Hepatocyte (in vitro differentiated cells): ENCODE data around the gene NCOA7. TPM values are rescaled to one million over a fixed set of nuclear protein-coding genes. Genes with fewer than 3 reads are reported as not detected.

Experiments used
- DNase-seq: peaks from one replicate; pipeline ENCODE4 v3.0.0-alpha.2; 2016; ENCODE audit warnings: low spot score
- H2AFZ ChIP-seq: fragments of 200-600 bp; sonication (generic); 2 replicates; pipeline ENCODE4 v1.6.0; 2016; ENCODE audit warnings: antibody characterized with exemption, mild to moderate bottlenecking
- H3K27ac ChIP-seq: fragments of 200-600 bp; sonication (generic); 2 replicates; pipeline ENCODE4 v1.5.1; 2016; ENCODE audit warnings: mild to moderate bottlenecking
- H3K27me3 ChIP-seq: fragments of 200-600 bp; sonication (generic); 2 replicates; pipeline ENCODE4 v1.6.1; 2016
- H3K36me3 ChIP-seq: fragments of 200-600 bp; sonication (generic); replicated peaks from 2 replicates; pipeline ENCODE4 v1.5.1; 2016; ENCODE audit warnings: low read depth; ENCODE audit not compliant: insufficient read depth
- H3K4me1 ChIP-seq: fragments of 200-600 bp; sonication (generic); 2 replicates; pipeline ENCODE4 v1.5.1; 2016; ENCODE audit warnings: mild to moderate bottlenecking, moderate library complexity; ENCODE audit not compliant: insufficient read depth
- H3K4me2 ChIP-seq: fragments of 200-600 bp; sonication (generic); 2 replicates; pipeline ENCODE4 v1.6.0; 2016
- H3K4me3 ChIP-seq: fragments of 200-600 bp; sonication (generic); 2 replicates; pipeline ENCODE4 v1.5.1; 2016; ENCODE audit warnings: mild to moderate bottlenecking
- H3K79me2 ChIP-seq: fragments of 200-600 bp; sonication (generic); 2 replicates; pipeline ENCODE4 v1.6.0; 2017; ENCODE audit warnings: mild to moderate bottlenecking
- H3K9me2 ChIP-seq: fragments of 200-600 bp; sonication (generic); replicated peaks from 2 replicates; pipeline ENCODE4 v1.6.0; 2017; ENCODE audit warnings: mild to moderate bottlenecking; ENCODE audit not compliant: insufficient read depth
- H3K9me3 ChIP-seq: fragments of 200-600 bp; sonication (generic); 2 replicates; pipeline ENCODE4 v1.5.1; 2016; ENCODE audit warnings: low read depth, mild to moderate bottlenecking
- H4K20me1 ChIP-seq: fragments of 200-600 bp; sonication (generic); 2 replicates; pipeline ENCODE4 v1.6.0; 2016; ENCODE audit warnings: mild to moderate bottlenecking; ENCODE audit not compliant: insufficient read depth, poor library complexity, severe bottlenecking
- CTCF ChIP-seq: fragments of 200-600 bp; sonication (generic); IDR thresholded peaks from 2 replicates; pipeline ENCODE4 v1.5.1; 2016; ENCODE audit warnings: antibody characterized with exemption, mild to moderate bottlenecking; ENCODE audit not compliant: poor library complexity
- EZH2 ChIP-seq: fragments of 200-600 bp; sonication (generic); IDR thresholded peaks from 2 replicates; pipeline ENCODE4 v1.6.1; 2016; ENCODE audit warnings: antibody characterized with exemption, mild to moderate bottlenecking, borderline replicate concordance
- EZH2phosphoT487 ChIP-seq: fragments of 200-600 bp; sonication (generic); IDR thresholded peaks from one replicate; pipeline ENCODE4 v1.6.1; 2018; ENCODE audit warnings: antibody characterized with exemption, mild to moderate bottlenecking, low read depth, moderate library complexity; ENCODE audit not compliant: unreplicated experiment, severe bottlenecking
- WGBS: methylation state at CpG from one replicate; pipeline ENCODE4 v1.1.6; 2016; ENCODE audit warnings: low lambda C conversion rate; ENCODE audit errors: missing lambda C conversion rate; 5-methylcytosine and 5-hydroxymethylcytosine counted together
- polyA plus RNA-seq: library from polyadenylated mRNA; unstranded; fragments of >200 nt; fragmentation: Nextera tagmentation; extraction: Ambion mirVana; gene quantifications from 2 replicates; pipeline ENCODE4 v1.2.1, GENCODE V29; 2016
- total RNA-seq: library from RNA; depleted of rRNA; stranded (reverse); fragments of >200 nt; gene quantifications from 2 replicates; pipeline ENCODE4 v1.2.3, GENCODE V29; 2014

The NCOA7 gene
- total and polyA plus RNA-seq, 2 experiments from 2014 or later = 17.3 to 42.0 TPM

GRCh38 chr6:125746731-125747588, 43.8 kb upstream of the NCOA7 start:
- Histone ChIP-seq H3K27ac (no peak overlapping the region), H3K79me2 (no peaks in the 10 kb centered on the region), H3K36me3 (no peaks in the 10 kb centered on the region), H2AFZ (peak overlapping the region; percentile 77), H3K4me3 (peak overlapping the region; percentile 85), H3K9me2 (no peaks in the 10 kb centered on the region), H3K9me3 (no peaks in the 10 kb centered on the region), H3K4me2 (peak overlapping the region; percentile 98), H3K4me1 (peaks cover 11% of the 10 kb centered on the region), H4K20me1 (no peaks in the 10 kb centered on the region), H3K27me3 (peaks cover 84% of the 10 kb centered on the region)
- 2% methylated on average over 32 of the region's 32 CpGs for WGBS
- TF ChIP-seq EZH2 (no peak), EZH2phosphoT487 (no peak), CTCF (peak; percentile 3)
- peak; percentile 62 for DNase-seq

- Histone ChIP-seq H3K4me3 (peak overlapping the region; percentile 85), H2AFZ (peak overlapping the region; percentile 77), H3K36me3 (no peaks in the 10 kb centered on the region), H4K20me1 (no peaks in the 10 kb centered on the region), H3K27me3 (peaks cover 86% of the 10 kb centered on the region), H3K27ac (no peak overlapping the region), H3K4me2 (peak overlapping the region; percentile 98), H3K9me2 (no peaks in the 10 kb centered on the region), H3K4me1 (peaks cover 11% of the 10 kb centered on the region), H3K79me2 (no peaks in the 10 kb centered on the region), H3K9me3 (no peaks in the 10 kb centered on the region)
- under 1% methylated on average over 60 of the region's 76 CpGs for WGBS
- peak; percentile 48 for DNase-seq
- peak; percentile 54 for TF ChIP-seq EZH2phosphoT487
- TF ChIP-seq CTCF = no peak
- TF ChIP-seq EZH2 = peak; percentile 79
Observed at GRCh38 chr6:125747589-125748405, 43.0 kb upstream of the NCOA7 start.

GRCh38 chr6:125748406-125749172, 42.2 kb upstream of the NCOA7 start:
- H3K4me2 ChIP-seq = peak overlapping the region; percentile 98
- H3K9me3 ChIP-seq = no peaks in the 10 kb centered on the region
- peak overlapping the region; percentile 85 for H3K4me3 ChIP-seq
- no peaks in the 10 kb centered on the region for H3K36me3 ChIP-seq
- under 1% methylated on average over 42 of the region's 42 CpGs for whole genome bisulfite sequencing
- TF ChIP-seq CTCF (no peak), EZH2phosphoT487 (no peak), EZH2 (no peak)
- H3K9me2 ChIP-seq = no peaks in the 10 kb centered on the region
- no peaks in the 10 kb centered on the region for H4K20me1 ChIP-seq
- H3K27ac ChIP-seq = no peak overlapping the region
- peak overlapping the region; percentile 77 for H2AFZ ChIP-seq
- peaks cover 81% of the 10 kb centered on the region for H3K27me3 ChIP-seq
- no peak for DNase-seq
- H3K4me1 ChIP-seq = peaks cover 11% of the 10 kb centered on the region
- no peaks in the 10 kb centered on the region for H3K79me2 ChIP-seq
